Measurements from ENCODE around the gene MAP2K6. TPM values are rescaled to one million over a fixed set of nuclear protein-coding genes. Genes with fewer than 3 reads are reported as not detected.

The MAP2K6 gene
- total RNA-seq, 1 donor from 2014 or later, result 10.1 TPM

GRCh38 chr17:69423450-69423849 is 9.0 kb downstream of the MAP2K6 start:
- Histone ChIP-seq H4K20me1 (ENCODE audit: insufficient read depth, low read length) (no peaks in the 10 kb centered on the region), H3K4me3 (ENCODE audit: insufficient read depth, low read depth, low read length) (no peak overlapping the region), H2AFZ (ENCODE audit: low read depth, low read length) (no peak overlapping the region), H3K36me3 (ENCODE audit: insufficient read depth, low read length) (no peaks in the 10 kb centered on the region), H3K9me3 (ENCODE audit: insufficient read depth, low read depth, low read length) (no peaks in the 10 kb centered on the region), H3K4me2 (ENCODE audit: low read length) (peak overlapping the region; percentile 30), H3K4me1 (ENCODE audit: insufficient read depth, low read length) (no peaks in the 10 kb centered on the region), H3K27me3 (ENCODE audit: insufficient read depth, low read length) (no peaks in the 10 kb centered on the region), H3K79me2 (ENCODE audit: insufficient read depth, low read length) (no peaks in the 10 kb centered on the region), H3K9ac (ENCODE audit: low read length) (no peak overlapping the region), H3K27ac (ENCODE audit: low read depth, low read length) (no peak overlapping the region)
- TF ChIP-seq CTCF (IDR thresholded peaks at IDR 0.05; ENCODE audit: insufficient read depth, low read depth, low read length), result no peak
- TF ChIP-seq EZH2 (IDR thresholded peaks at IDR 0.05; ENCODE audit: insufficient read depth, low read length), result no peak
- Mint-ChIP-seq H3K36me3 (ENCODE audit: low read depth, unreplicated experiment) (no peaks in the 10 kb centered on the region), H3K9me3 (ENCODE audit: unreplicated experiment) (no peaks in the 10 kb centered on the region), H3K4me3 (ENCODE audit: unreplicated experiment) (no peak overlapping the region), H3K4me1 (ENCODE audit: low read depth, unreplicated experiment) (peaks cover 24% of the 10 kb centered on the region), H3K27ac (ENCODE audit: unreplicated experiment) (peak overlapping the region; percentile 22), H3K27me3 (ENCODE audit: low read depth, unreplicated experiment) (no peaks in the 10 kb centered on the region)
- no peak for FAIRE-seq
- no peak for DNase-seq (ENCODE audit: low read depth)

- Mint-ChIP-seq H3K27ac (ENCODE audit: unreplicated experiment) (no peak overlapping the region), H3K27me3 (ENCODE audit: low read depth, unreplicated experiment) (no peaks in the 10 kb centered on the region), H3K9me3 (ENCODE audit: unreplicated experiment) (no peaks in the 10 kb centered on the region), H3K4me1 (ENCODE audit: low read depth, unreplicated experiment) (peaks cover 21% of the 10 kb centered on the region), H3K36me3 (ENCODE audit: low read depth, unreplicated experiment) (no peaks in the 10 kb centered on the region), H3K4me3 (ENCODE audit: unreplicated experiment) (no peak overlapping the region)
- Histone ChIP-seq H3K4me1 (ENCODE audit: insufficient read depth, low read length) (no peaks in the 10 kb centered on the region), H3K4me3 (ENCODE audit: insufficient read depth, low read depth, low read length) (no peak overlapping the region), H3K27ac (ENCODE audit: low read depth, low read length) (no peak overlapping the region), H3K4me2 (ENCODE audit: low read length) (no peak overlapping the region), H3K27me3 (ENCODE audit: insufficient read depth, low read length) (no peaks in the 10 kb centered on the region), H3K9ac (ENCODE audit: low read length) (no peak overlapping the region), H3K79me2 (ENCODE audit: insufficient read depth, low read length) (no peaks in the 10 kb centered on the region), H3K9me3 (ENCODE audit: insufficient read depth, low read depth, low read length) (no peaks in the 10 kb centered on the region), H4K20me1 (ENCODE audit: insufficient read depth, low read length) (no peaks in the 10 kb centered on the region), H3K36me3 (ENCODE audit: insufficient read depth, low read length) (no peaks in the 10 kb centered on the region), H2AFZ (ENCODE audit: low read depth, low read length) (no peak overlapping the region)
- no peak for TF ChIP-seq EZH2 (IDR thresholded peaks at IDR 0.05; ENCODE audit: insufficient read depth, low read length)
- TF ChIP-seq CTCF (IDR thresholded peaks at IDR 0.05; ENCODE audit: insufficient read depth, low read depth, low read length), result no peak
- FAIRE-seq (no peak), DNase-seq (ENCODE audit: low read depth) (no peak)
Observed at GRCh38 chr17:69424287-69425041, 10.0 kb downstream of the MAP2K6 start.

- Histone ChIP-seq H3K27me3 (ENCODE audit: insufficient read depth, low read length) (no peaks in the 10 kb centered on the region), H3K4me2 (ENCODE audit: low read length) (no peak overlapping the region), H3K79me2 (ENCODE audit: insufficient read depth, low read length) (no peaks in the 10 kb centered on the region), H4K20me1 (ENCODE audit: insufficient read depth, low read length) (no peaks in the 10 kb centered on the region), H2AFZ (ENCODE audit: low read depth, low read length) (no peak overlapping the region), H3K4me3 (ENCODE audit: insufficient read depth, low read depth, low read length) (no peak overlapping the region), H3K9ac (ENCODE audit: low read length) (no peak overlapping the region), H3K27ac (ENCODE audit: low read depth, low read length) (no peak overlapping the region), H3K36me3 (ENCODE audit: insufficient read depth, low read length) (no peaks in the 10 kb centered on the region), H3K4me1 (ENCODE audit: insufficient read depth, low read length) (no peaks in the 10 kb centered on the region), H3K9me3 (ENCODE audit: insufficient read depth, low read depth, low read length) (no peaks in the 10 kb centered on the region)
- H3K27ac Mint-ChIP-seq (ENCODE audit: unreplicated experiment), result no peak overlapping the region
- H3K36me3 Mint-ChIP-seq (ENCODE audit: low read depth, unreplicated experiment), result no peaks in the 10 kb centered on the region
- FAIRE-seq (no peak), DNase-seq (ENCODE audit: low read depth) (no peak)
- H3K4me3 Mint-ChIP-seq (ENCODE audit: unreplicated experiment), result no peak overlapping the region
- no peaks in the 10 kb centered on the region for H3K27me3 Mint-ChIP-seq (ENCODE audit: low read depth, unreplicated experiment)
- no peaks in the 10 kb centered on the region for H3K9me3 Mint-ChIP-seq (ENCODE audit: unreplicated experiment)
- no peak for TF ChIP-seq EZH2 (IDR thresholded peaks at IDR 0.05; ENCODE audit: insufficient read depth, low read length)
- no peak for TF ChIP-seq CTCF (IDR thresholded peaks at IDR 0.05; ENCODE audit: insufficient read depth, low read depth, low read length)
- H3K4me1 Mint-ChIP-seq (ENCODE audit: low read depth, unreplicated experiment), result peaks cover 24% of the 10 kb centered on the region
Observed at GRCh38 chr17:69425978-69426377, 11.5 kb downstream of the MAP2K6 start.

All from astrocyte (in vitro differentiated cells and primary cell).